ENCODE data around the gene MYOZ3.

The MYOZ3 gene

GRCh38 chr5:150642991-150643710, 17.9 kb upstream of the MYOZ3 start:
- DNase-seq (ENCODE audit: low read depth): no peak

- DNase-seq (ENCODE audit: low read depth): no peak
These were observed 17.0 kb upstream of the MYOZ3 start for GRCh38 chr5:150644058-150644457.

- no peak for DNase-seq (ENCODE audit: low read depth)
These were observed 16.5 kb upstream of the MYOZ3 start for GRCh38 chr5:150644514-150644913.

- DNase-seq (ENCODE audit: low read depth): peak; percentile 99
These were observed 15.9 kb upstream of the MYOZ3 start for GRCh38 chr5:150645070-150645700.

GRCh38 chr5:150647275-150648251, 13.5 kb upstream of the MYOZ3 start:
- no peak for DNase-seq (ENCODE audit: low read depth)

GRCh38 chr5:150648294-150649107, 12.6 kb upstream of the MYOZ3 start:
- no peak for DNase-seq (ENCODE audit: low read depth)

GRCh38 chr5:150649108-150650020, 11.7 kb upstream of the MYOZ3 start:
- no peak for DNase-seq (ENCODE audit: low read depth)

GRCh38 chr5:150650021-150651006, 10.7 kb upstream of the MYOZ3 start:
- DNase-seq (ENCODE audit: low read depth): no peak

GRCh38 chr5:150651382-150651781, 9.7 kb upstream of the MYOZ3 start:
- no peak for DNase-seq (ENCODE audit: low read depth)

- no peak for DNase-seq (ENCODE audit: low read depth)
These were observed 9.0 kb upstream of the MYOZ3 start for GRCh38 chr5:150651924-150652671.

GRCh38 chr5:150653145-150653761, 7.8 kb upstream of the MYOZ3 start:
- DNase-seq (ENCODE audit: low read depth): peak; percentile 64

- peak; percentile 49 for DNase-seq (ENCODE audit: low read depth)
These were observed 7.1 kb upstream of the MYOZ3 start for GRCh38 chr5:150653762-150654556.

GRCh38 chr5:150655221-150655620, 5.8 kb upstream of the MYOZ3 start:
- DNase-seq (ENCODE audit: low read depth): no peak

GRCh38 chr5:150656191-150657132, 4.6 kb upstream of the MYOZ3 start:
- DNase-seq (ENCODE audit: low read depth): peak; percentile 66

GRCh38 chr5:150658121-150658520, 2.9 kb upstream of the MYOZ3 start:
- no peak for DNase-seq (ENCODE audit: low read depth)

GRCh38 chr5:150658699-150659265, 2.3 kb upstream of the MYOZ3 start:
- no peak for DNase-seq (ENCODE audit: low read depth)

Data from EH (cell line).